ENCODE results near the gene PSAP. TPM values are rescaled to one million over a fixed set of nuclear protein-coding genes. Genes with fewer than 3 reads are reported as not detected.

Gene PSAP
- total RNA-seq, 2 donors from 2014 or later: 1,144 to 1,344 TPM

DNA sequence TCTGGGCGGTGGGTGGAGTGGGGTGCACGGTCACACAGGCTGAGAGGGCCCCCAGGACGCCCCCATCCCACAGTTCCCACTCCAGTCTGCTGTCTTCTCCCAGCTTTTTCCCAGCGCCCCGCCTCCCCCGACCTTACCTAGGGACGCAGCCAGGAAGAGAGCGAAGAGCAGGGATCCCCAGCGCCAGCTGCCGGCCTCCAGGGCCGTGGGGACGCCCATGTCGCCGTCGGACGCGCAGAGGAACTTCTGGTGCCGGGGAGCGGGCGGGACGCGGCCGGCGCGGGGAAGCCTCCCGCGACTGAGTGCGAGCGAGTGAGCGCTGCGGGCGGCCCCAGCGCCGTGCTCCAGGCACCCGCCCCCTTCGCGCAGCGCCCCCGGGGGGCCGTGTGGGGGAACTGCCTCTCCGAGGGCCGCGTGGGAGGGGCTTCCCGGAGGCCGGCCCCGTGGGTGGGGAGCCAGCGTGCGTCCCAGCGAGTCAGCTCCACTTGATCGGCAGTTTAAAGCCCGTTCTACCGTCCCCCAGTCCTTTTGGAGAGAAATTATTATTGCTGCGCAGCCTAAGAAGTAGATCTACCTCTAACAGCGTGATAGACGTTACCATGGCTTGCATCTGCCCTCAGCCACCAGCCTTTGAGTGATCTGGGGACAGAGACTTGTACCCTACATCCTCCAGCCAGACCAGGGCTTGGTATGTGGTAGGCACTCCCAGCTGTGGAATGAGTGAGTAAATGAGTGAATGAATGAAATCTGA is 77.7 kb downstream of the PSAP start, which contains the start of gene VSIR:
TSS of gene VSIR (minus strand) at position 300 of the 751 bp plus-strand sequence. CDS start at position 219, 81 bp downstream.
- Histone ChIP-seq H3K27ac (peak within 1 kb of the TSS; percentile 86), H3K9me3 (no peaks in the 10 kb centered on the region), H3K36me3 (no peaks in the 10 kb centered on the region), H3K4me3 (peak within 1 kb of the TSS; percentile 55 to 56), H3K27me3 (replicated peaks; ENCODE audit: insufficient read depth) (no peaks in the 10 kb centered on the region), H3K4me1 (replicated peaks) (no peaks in the 10 kb centered on the region)
- DNase-seq (ENCODE audit: low spot score): peak; percentile 79
- intact Hi-C loops (cut with DNase I): loop anchor here (5.0 kb wide), 1 partner anchor 61 kb away; no protein-coding TSS in a partner anchor
- TF ChIP-seq POLR2AphosphoS5 (IDR thresholded peaks at IDR 0.05) (peak; percentile 66), POLR2A (IDR thresholded peaks at IDR 0.05) (peak; percentile 96)
- TF ChIP-seq, protein P1, sequence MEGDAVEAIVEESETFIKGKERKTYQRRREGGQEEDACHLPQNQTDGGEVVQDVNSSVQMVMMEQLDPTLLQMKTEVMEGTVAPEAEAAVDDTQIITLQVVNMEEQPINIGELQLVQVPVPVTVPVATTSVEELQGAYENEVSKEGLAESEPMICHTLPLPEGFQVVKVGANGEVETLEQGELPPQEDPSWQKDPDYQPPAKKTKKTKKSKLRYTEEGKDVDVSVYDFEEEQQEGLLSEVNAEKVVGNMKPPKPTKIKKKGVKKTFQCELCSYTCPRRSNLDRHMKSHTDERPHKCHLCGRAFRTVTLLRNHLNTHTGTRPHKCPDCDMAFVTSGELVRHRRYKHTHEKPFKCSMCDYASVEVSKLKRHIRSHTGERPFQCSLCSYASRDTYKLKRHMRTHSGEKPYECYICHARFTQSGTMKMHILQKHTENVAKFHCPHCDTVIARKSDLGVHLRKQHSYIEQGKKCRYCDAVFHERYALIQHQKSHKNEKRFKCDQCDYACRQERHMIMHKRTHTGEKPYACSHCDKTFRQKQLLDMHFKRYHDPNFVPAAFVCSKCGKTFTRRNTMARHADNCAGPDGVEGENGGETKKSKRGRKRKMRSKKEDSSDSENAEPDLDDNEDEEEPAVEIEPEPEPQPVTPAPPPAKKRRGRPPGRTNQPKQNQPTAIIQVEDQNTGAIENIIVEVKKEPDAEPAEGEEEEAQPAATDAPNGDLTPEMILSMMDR (IDR thresholded peaks at IDR 0.05): peak; percentile 70 to 96 (median 85)
- under 1% methylated on average over 53 of the region's 55 CpGs for WGBS

DNA sequence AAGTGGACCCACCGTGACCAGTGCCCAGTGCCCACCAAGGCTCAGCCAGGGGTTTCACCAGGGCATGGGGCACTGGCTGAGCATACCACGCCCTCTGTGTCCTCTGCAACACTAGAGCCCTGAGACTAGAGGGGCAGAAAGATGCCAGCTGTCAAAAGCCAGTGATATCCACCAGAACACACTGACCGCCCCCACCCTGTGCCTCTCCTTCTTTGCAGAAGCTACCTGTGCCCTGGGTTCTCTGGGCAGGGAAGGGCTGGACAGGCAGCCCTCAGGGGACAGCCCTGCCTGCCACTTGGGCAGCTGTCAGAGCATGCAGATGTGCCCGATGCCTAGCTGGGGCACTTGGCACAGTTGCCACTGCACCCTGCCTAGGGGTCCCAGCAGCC is 78.2 kb downstream of the PSAP start:
- WGBS: 39% methylated on average over 4 of the region's 4 CpGs
- Histone ChIP-seq H3K27ac (peak overlapping the region; percentile 86), H3K4me1 (replicated peaks) (no peaks in the 10 kb centered on the region), H3K27me3 (replicated peaks; ENCODE audit: insufficient read depth) (no peaks in the 10 kb centered on the region), H3K36me3 (no peaks in the 10 kb centered on the region), H3K9me3 (no peaks in the 10 kb centered on the region), H3K4me3 (peak overlapping the region; percentile 55 to 56)
- TF ChIP-seq POLR2AphosphoS5 (IDR thresholded peaks at IDR 0.05) (no peak), POLR2A (IDR thresholded peaks at IDR 0.05) (no peak)
- TF ChIP-seq, protein P1 (IDR thresholded peaks at IDR 0.05): no peak
- intact Hi-C loops (cut with DNase I): loop anchor here (5.0 kb wide), 1 partner anchor 61 kb away; no protein-coding TSS in a partner anchor
- no peak for DNase-seq (ENCODE audit: low spot score)

DNA sequence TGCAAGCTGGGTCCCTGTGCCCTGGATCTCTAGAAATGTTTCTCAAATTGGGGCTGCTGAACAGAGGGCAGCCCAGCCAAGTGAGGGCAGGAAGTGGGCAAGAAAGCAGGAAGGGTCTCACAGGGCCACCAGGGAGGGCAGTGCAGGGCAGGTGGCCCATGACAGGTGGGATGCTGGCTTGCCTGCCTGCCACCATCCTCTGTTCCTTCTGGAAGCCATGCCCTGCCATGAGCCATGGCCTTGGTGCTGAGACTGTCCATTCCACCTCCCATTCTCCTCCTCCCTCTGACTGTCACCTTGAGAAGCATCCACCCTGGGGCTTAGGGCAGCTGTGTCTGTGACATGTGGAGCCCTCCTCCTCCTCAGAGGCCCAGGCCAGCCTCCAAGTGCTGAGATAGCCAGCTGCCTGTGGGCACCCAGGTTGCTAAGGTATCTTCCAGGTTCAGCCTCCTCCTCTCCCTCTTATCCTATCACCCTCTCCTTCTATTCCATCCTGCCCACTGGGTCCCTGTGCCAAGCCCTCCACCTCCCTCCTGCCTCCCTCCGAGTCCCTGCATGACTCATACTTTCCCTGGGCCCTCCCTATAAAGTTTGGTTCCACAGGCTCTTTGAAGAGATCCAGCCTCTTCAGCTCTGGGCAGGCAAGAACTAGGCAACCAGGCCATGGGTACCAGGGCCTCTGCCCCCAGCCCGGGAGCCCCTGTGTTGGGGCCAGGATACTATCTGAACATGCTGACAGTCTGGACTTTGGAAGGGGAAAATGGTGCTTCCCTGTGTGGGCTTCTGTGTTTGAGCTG is 79.0 kb downstream of the PSAP start:
- intact Hi-C loops (cut with DNase I): loop anchor here (5.0 kb wide), 1 partner anchor 60 kb away; no protein-coding TSS in a partner anchor
- DNase-seq (ENCODE audit: low spot score): peak; percentile 42
- no peaks in the 10 kb centered on the region for H3K9me3 ChIP-seq
- no peaks in the 10 kb centered on the region for H3K36me3 ChIP-seq
- H3K27me3 ChIP-seq (replicated peaks; ENCODE audit: insufficient read depth): no peaks in the 10 kb centered on the region
- peak overlapping the region; percentile 55 to 56 for H3K4me3 ChIP-seq
- peak overlapping the region; percentile 86 for H3K27ac ChIP-seq
- H3K4me1 ChIP-seq (replicated peaks): no peaks in the 10 kb centered on the region
- WGBS: 11% methylated on average over 2 of the region's 2 CpGs
- peak; percentile 66 for TF ChIP-seq POLR2AphosphoS5 (IDR thresholded peaks at IDR 0.05)
- TF ChIP-seq, protein P1 (IDR thresholded peaks at IDR 0.05): no peak
- peak; percentile 45 for TF ChIP-seq POLR2A (IDR thresholded peaks at IDR 0.05)

DNA sequence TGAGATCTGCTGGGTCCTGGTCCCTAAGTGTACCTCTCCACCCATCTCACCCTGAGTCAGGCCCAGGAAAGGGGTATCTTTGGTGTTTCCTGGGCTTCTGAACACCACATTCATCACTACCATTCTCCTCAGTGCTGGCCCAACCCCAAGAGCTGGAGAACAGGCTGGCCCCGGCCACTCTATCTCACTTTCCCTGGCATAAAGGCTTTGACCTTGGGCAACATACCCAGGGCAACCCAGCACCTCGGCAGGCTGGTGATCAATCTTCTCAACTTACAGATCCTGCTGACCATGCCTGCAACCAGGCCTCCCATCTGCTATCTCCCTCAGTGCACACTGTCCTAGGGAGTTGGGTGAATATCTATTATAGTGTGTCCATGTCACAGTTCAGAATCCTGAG is 79.8 kb downstream of the PSAP start:
- no peak overlapping the region for H3K4me3 ChIP-seq
- no peaks in the 10 kb centered on the region for H3K36me3 ChIP-seq
- no peaks in the 10 kb centered on the region for H3K9me3 ChIP-seq
- WGBS: 53% methylated on average over 2 of the region's 2 CpGs
- H3K4me1 ChIP-seq (replicated peaks): no peaks in the 10 kb centered on the region
- TF ChIP-seq POLR2AphosphoS5 (IDR thresholded peaks at IDR 0.05) (no peak), POLR2A (IDR thresholded peaks at IDR 0.05) (no peak)
- TF ChIP-seq, protein P1 (IDR thresholded peaks at IDR 0.05): no peak
- no peaks in the 10 kb centered on the region for H3K27me3 ChIP-seq (replicated peaks; ENCODE audit: insufficient read depth)
- DNase-seq (ENCODE audit: low spot score): no peak
- intact Hi-C loops (cut with DNase I): loop anchor here (5.0 kb wide), 1 partner anchor 59 kb away; no protein-coding TSS in a partner anchor
- H3K27ac ChIP-seq: peak overlapping the region; percentile 86

Data from prostate gland (tissue), 2 donors.